A549 (cell line): ENCODE data around the gene CEL. TPM values are rescaled to one million over a fixed set of nuclear protein-coding genes. Genes with fewer than 3 reads are reported as not detected.
"Not testable (repeated sequence)": the region's sequence is repeated elsewhere in the genome, so short reads cannot be mapped to it uniquely, and the experiment has no call there.

Experiments used
- ATAC-seq, 2 experiments: fragments of 200-7000 bp in 1 of 2; fragments of >200 bp in 1 of 2; cut with Nextera tagmentation in 1 of 2; cut with Tn5 transposase in 1 of 2; 3 replicates each; pipeline versions ENCODE4 v1.8.0 to v1.9.1; 2018 to 2020; ENCODE audit warnings: mild to moderate bottlenecking in 1 of 2, moderate library complexity in 1 of 2
- CTCF ChIA-PET: fragments of 300-600 bp; sonication (Branson Sonifier 250); formaldehyde crosslinking; extraction: SDS; loops from one replicate; lab custom pipeline; 2021; ENCODE audit warnings: antibody characterized with exemption, inconsistent platforms; lab: Yijun Ruan, JAX
- POLR2A ChIA-PET: fragments of 350-600 bp; formaldehyde crosslinking; extraction: SDS; loops from one replicate; lab custom pipeline; 2021; ENCODE audit warnings: antibody characterized with exemption, inconsistent platforms; lab: Yijun Ruan, JAX
- DNase-seq, 2 experiments: peaks; one replicate each; pipeline versions ENCODE4 v3.0.0 to v3.0.0-alpha.2; 2011 to 2016; ENCODE audit warnings: low read depth in 1 of 2, low spot score in 1 of 2
- FAIRE-seq: peaks from 2 replicates; lab custom pipeline; 2011; peaks lifted over from hg19 to GRCh38; lab: Jason Lieb, UNC
- H3K27ac ChIP-seq, 2 experiments: fragments of >200 bp; sonication (Bioruptor Twin); formaldehyde crosslinking; 3 replicates each; pipeline ENCODE4 v1.5.1; 2016 to 2017
- H3K4me1 ChIP-seq: fragments of >200 bp; sonication (Bioruptor Twin); formaldehyde crosslinking; 3 replicates; pipeline ENCODE4 v1.6.1; 2016
- H3K4me2 ChIP-seq: fragments of >200 bp; sonication (Bioruptor Twin); formaldehyde crosslinking; 3 replicates; pipeline ENCODE4 v1.6.1; 2016
- H3K4me3 ChIP-seq: fragments of >200 bp; sonication (Bioruptor Twin); formaldehyde crosslinking; 3 replicates; pipeline ENCODE4 v1.5.1; 2016
- H3K9me3 ChIP-seq: fragments of >200 bp; sonication (Bioruptor Twin); formaldehyde crosslinking; 3 replicates; pipeline ENCODE4 v1.6.1; 2016
- CHD2 ChIP-seq: fragments of 150-350 bp; IDR thresholded peaks from 2 replicates; pipeline ENCODE4 v1.6.1; 2014; ENCODE audit warnings: low read length; ENCODE audit not compliant: partially characterized antibody
- EHF ChIP-seq: fragments of 250-450 bp; sonication (Bioruptor Pico); IDR thresholded peaks from 2 replicates; pipeline ENCODE4 v1.5.0; 2020; ENCODE audit warnings: mild to moderate bottlenecking
- EHMT2 ChIP-seq: fragments of 200-600 bp; sonication (generic); IDR thresholded peaks from 2 replicates; pipeline ENCODE4 v1.6.1; 2016; ENCODE audit warnings: antibody characterized with exemption, low read depth, mild to moderate bottlenecking, moderate library complexity
- ESRRA ChIP-seq: fragments of 150-350 bp; IDR thresholded peaks from 2 replicates; pipeline ENCODE4 v1.6.1; 2014; ENCODE audit warnings: mild to moderate bottlenecking, low read length, borderline replicate concordance
- HOXA7 ChIP-seq: fragments of 250-450 bp; sonication (Bioruptor Pico); IDR thresholded peaks from 2 replicates; pipeline ENCODE4 v1.5.0; 2020; ENCODE audit warnings: mild to moderate bottlenecking, moderate library complexity
- KDM1A ChIP-seq: fragments of 200-600 bp; sonication (generic); IDR thresholded peaks from 2 replicates; pipeline ENCODE4 v1.6.1; 2016; ENCODE audit warnings: low read depth, mild to moderate bottlenecking
- KDM5A ChIP-seq: fragments of 200-600 bp; sonication (generic); IDR thresholded peaks from 2 replicates; pipeline ENCODE4 v1.6.1; 2016; ENCODE audit warnings: antibody characterized with exemption, mild to moderate bottlenecking
- NFE2L2 ChIP-seq: fragments of 150-350 bp; conservative IDR thresholded peaks from 2 replicates; pipeline ENCODE4 v1.6.1; 2014; ENCODE audit warnings: low read length
- NPAS2 ChIP-seq: fragments of 250-450 bp; sonication (Bioruptor Pico); IDR thresholded peaks from 2 replicates; pipeline ENCODE4 v1.8.0; 2022; ENCODE audit warnings: mild to moderate bottlenecking, moderate library complexity, borderline replicate concordance
- SMC3 ChIP-seq: fragments of >200 bp; sonication (Bioruptor Twin); formaldehyde crosslinking; IDR thresholded peaks from 3 replicates; pipeline ENCODE4 v1.6.1; 2018; ENCODE audit warnings: inconsistent platforms
- ZSCAN20 ChIP-seq: fragments of 250-450 bp; sonication (Bioruptor Pico); IDR thresholded peaks from 2 replicates; pipeline ENCODE4 v1.8.0; 2022; ENCODE audit warnings: mild to moderate bottlenecking, moderate library complexity
- WGBS: methylation state at CpG from one replicate; pipeline ENCODE4 v1.1.6; 2017; ENCODE audit errors: missing lambda C conversion rate; 5-methylcytosine and 5-hydroxymethylcytosine counted together
- polyA plus RNA-seq, 4 experiments: library from polyadenylated mRNA; depleted of rRNA in 3 of 4; stranded (reverse); fragments of >200 nt; fragmentation: RNase III in 1 of 4; extraction: RNeasy Plus Mini Kit Qiagen cat#74134 plus additional on column Dnase treatment in 1 of 4; gene quantifications; 2 replicates in 3 of 4; 3 replicates in 1 of 4; pipeline ENCODE4 v1.2.3, GENCODE V29; 2011 to 2017
- TF ChIP-seq, protein P1 (sequence below): fragments of >200 bp; sonication (Bioruptor Twin); formaldehyde crosslinking; IDR thresholded peaks from 3 replicates; pipeline ENCODE4 v1.6.1; 2016
- TF ChIP-seq, protein P2 (sequence below): fragments of 250-450 bp; sonication (Bioruptor Pico); IDR thresholded peaks from 2 replicates; pipeline ENCODE4 v1.5.0; 2020; ENCODE audit warnings: low read depth, mild to moderate bottlenecking, moderate library complexity
- TF ChIP-seq, protein P3 (sequence below): fragments of 250-450 bp; sonication (Bioruptor Pico); IDR thresholded peaks from 2 replicates; pipeline ENCODE4 v1.5.0; 2021; ENCODE audit warnings: mild to moderate bottlenecking, moderate library complexity, borderline replicate concordance

The CEL gene
- polyA plus RNA-seq, 2 of the 4 experiments (the other 2 are of a cell fraction) = 0.23 to 0.68 TPM

DNA sequence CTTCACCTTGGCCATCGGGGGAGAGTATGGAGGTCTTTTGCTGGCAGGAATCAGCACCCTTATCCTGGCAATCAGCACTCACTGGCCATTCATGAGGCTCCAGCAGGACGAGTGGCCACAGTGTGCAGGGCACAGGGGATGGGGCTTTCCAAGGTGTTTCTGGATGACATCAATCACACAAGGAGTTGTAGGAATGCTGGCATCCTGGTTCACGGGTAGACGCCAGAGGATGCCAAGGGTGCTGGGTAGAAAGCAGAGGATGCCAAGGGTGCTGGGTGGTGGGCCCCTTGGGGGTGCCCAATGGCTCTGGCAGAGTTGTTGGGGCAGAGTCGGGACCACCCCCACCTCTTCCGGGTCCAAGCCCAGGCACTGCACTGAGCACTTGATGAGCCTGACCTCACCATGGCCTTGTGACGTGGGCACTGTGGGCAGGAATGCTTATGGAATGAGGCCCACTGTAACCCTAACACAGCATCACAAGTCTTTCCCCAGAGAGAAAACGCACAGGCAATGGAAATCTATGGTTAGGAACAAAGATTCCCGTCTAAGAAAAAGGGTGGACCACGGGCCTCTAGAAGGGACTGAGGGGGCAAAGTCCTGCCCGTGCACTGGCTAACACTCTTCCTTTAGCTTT lies 29.1 kb downstream of the CEL start:
- TF ChIP-seq, protein P1, sequence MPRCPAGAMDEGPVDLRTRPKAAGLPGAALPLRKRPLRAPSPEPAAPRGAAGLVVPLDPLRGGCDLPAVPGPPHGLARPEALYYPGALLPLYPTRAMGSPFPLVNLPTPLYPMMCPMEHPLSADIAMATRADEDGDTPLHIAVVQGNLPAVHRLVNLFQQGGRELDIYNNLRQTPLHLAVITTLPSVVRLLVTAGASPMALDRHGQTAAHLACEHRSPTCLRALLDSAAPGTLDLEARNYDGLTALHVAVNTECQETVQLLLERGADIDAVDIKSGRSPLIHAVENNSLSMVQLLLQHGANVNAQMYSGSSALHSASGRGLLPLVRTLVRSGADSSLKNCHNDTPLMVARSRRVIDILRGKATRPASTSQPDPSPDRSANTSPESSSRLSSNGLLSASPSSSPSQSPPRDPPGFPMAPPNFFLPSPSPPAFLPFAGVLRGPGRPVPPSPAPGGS = no peak
- TF ChIP-seq HOXA7 = no peak
- no peak for TF ChIP-seq KDM1A
- TF ChIP-seq EHMT2 = no peak
- TF ChIP-seq NFE2L2 = no peak
- FAIRE-seq = no peak
- ChIA-PET POLR2A (no interaction called here), CTCF (interaction anchor here (0.6 to 5.2 kb wide), 4 partner anchors 11 to 1022 kb away, joined by 4 to 39 read pairs (median 6); no protein-coding TSS in a partner anchor)
- no peak; a peak in 1 of 6 replicates for ATAC-seq
- no peak for DNase-seq
- Histone ChIP-seq H3K9me3 (peaks cover 12% of the 10 kb centered on the region), H3K27ac (no peak overlapping the region), H3K4me2 (no peak overlapping the region), H3K4me3 (no peak overlapping the region), H3K4me1 (no peaks in the 10 kb centered on the region)
- WGBS = 57% methylated on average over 9 of the region's 11 CpGs

DNA sequence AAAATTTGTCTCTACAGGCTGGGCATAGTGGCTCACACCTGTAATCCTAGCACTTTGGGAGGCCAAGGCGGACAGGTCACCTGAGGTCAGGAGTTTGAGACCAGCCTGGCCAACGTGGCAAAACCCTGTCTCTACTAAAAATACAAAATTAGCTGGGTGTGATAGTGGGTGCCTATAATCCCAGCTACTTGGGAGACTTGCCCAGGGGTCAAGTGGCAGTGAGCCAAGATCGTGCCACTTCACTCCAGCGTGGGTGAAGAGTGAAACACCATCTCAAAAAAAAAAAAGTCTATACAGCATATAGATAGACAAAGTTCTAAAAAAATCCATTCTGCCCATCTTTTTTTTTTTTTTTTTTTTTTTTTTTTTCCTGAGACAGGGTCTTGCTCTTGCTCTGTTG lies 32.6 kb downstream of the CEL start:
- ATAC-seq, POLR2A ChIA-PET, FAIRE-seq, DNase-seq, H3K4me2 ChIP-seq, H3K4me1 ChIP-seq, H3K27ac ChIP-seq, H3K4me3 ChIP-seq: not testable (repeated sequence)
- peaks cover 27% of the 10 kb centered on the region for H3K9me3 ChIP-seq
- CTCF ChIA-PET = interaction anchor here (0.5 to 30.3 kb wide), 6 partner anchors 8 to 193 kb away, joined by 3 to 1284 read pairs (median 4); no protein-coding TSS in a partner anchor
- WGBS = 57% methylated on average over 4 of the region's 4 CpGs

DNA sequence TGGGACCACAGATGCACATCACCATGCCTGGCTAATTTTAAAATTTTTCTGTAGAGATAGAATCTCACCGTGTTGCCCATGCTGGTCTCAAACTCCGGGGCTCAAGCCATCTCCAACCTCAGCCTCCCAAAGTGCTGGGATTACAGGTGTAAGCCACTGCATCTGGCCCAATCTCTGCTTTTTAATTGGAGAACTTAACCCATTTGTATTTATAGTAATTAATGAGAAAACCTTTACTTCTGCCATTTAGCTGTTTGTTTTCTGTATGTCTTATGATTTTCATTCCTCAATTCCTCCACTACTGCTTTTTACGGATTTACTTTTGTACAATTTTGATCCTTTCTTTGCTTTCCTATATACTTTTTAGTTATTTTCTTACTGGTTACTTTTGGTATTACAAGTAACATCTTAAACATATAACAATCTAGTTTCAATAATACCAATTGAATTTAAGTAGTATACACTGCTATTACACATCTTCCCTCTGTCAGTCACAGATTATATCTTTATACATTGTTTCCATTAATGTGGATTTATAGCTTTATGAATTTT lies 33.1 kb downstream of the CEL start:
- FAIRE-seq (no peak), DNase-seq (no peak), ATAC-seq (no peak)
- Histone ChIP-seq H3K4me1 (no peaks in the 10 kb centered on the region), H3K9me3 (peaks cover 27% of the 10 kb centered on the region), H3K4me3 (no peak overlapping the region), H3K4me2 (no peak overlapping the region)
- CTCF ChIA-PET = interaction anchor here (0.9 to 30.3 kb wide), 5 partner anchors 8 to 48 kb away, joined by 3 to 1284 read pairs (median 4); no protein-coding TSS in a partner anchor
- TF ChIP-seq CHD2 = no peak
- TF ChIP-seq ESRRA = no peak
- TF ChIP-seq KDM5A = no peak
- TF ChIP-seq EHF = no peak
- TF ChIP-seq, protein P2, sequence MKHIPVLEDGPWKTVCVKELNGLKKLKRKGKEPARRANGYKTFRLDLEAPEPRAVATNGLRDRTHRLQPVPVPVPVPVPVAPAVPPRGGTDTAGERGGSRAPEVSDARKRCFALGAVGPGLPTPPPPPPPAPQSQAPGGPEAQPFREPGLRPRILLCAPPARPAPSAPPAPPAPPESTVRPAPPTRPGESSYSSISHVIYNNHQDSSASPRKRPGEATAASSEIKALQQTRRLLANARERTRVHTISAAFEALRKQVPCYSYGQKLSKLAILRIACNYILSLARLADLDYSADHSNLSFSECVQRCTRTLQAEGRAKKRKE = no peak
- no peak for TF ChIP-seq EHMT2
- no peak for TF ChIP-seq SMC3
- TF ChIP-seq NPAS2 (CRISPR knock-in tag) = no peak
- TF ChIP-seq, protein P3, sequence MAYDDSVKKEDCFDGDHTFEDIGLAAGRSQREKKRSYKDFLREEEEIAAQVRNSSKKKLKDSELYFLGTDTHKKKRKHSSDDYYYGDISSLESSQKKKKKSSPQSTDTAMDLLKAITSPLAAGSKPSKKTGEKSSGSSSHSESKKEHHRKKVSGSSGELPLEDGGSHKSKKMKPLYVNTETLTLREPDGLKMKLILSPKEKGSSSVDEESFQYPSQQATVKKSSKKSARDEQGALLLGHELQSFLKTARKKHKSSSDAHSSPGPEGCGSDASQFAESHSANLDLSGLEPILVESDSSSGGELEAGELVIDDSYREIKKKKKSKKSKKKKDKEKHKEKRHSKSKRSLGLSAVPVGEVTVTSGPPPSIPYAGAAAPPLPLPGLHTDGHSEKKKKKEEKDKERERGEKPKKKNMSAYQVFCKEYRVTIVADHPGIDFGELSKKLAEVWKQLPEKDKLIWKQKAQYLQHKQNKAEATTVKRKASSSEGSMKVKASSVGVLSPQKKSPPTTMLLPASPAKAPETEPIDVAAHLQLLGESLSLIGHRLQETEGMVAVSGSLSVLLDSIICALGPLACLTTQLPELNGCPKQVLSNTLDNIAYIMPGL = no peak
- no peak for TF ChIP-seq ZSCAN20 (CRISPR knock-in tag)
- TF ChIP-seq, all 56 proteins: peak for 0
- POLR2A ChIA-PET = no interaction called here
- WGBS = 79% methylated on average over 3 of the region's 3 CpGs
- no peak overlapping the region for H3K27ac ChIP-seq
